ENCODE results near the gene ACTR1B.
"Not testable (repeated sequence)": the region's sequence is repeated elsewhere in the genome, so short reads cannot be mapped to it uniquely, and the experiment has no call there.

The ACTR1B gene

GRCh38 chr2:97646977-97647376 lies 16.9 kb downstream of the ACTR1B start:
- no peaks in the 10 kb centered on the region for H3K9me3 Mint-ChIP-seq
- TF ChIP-seq CTCF (IDR thresholded peaks at IDR 0.05; ENCODE audit: unreplicated experiment in 3 of 3): no peak
- H3K36me3 Mint-ChIP-seq (ENCODE audit: low read depth): peaks cover 39% of the 10 kb centered on the region
- H3K27me3 Mint-ChIP-seq (ENCODE audit: low read depth): no peaks in the 10 kb centered on the region
- H3K27ac Mint-ChIP-seq: peak overlapping the region; percentile 13 to 50 (median 46)
- peaks cover 13% of the 10 kb centered on the region for H3K4me1 Mint-ChIP-seq
- peak overlapping the region; percentile 90 to 96 (median 94) for H3K4me3 Mint-ChIP-seq

GRCh38 chr2:97645695-97646629 lies 17.9 kb downstream of the ACTR1B start, which contains the start of gene COX5B:
TSS of gene COX5B (plus strand) at chr2:97646062. CDS start at chr2:97646087, 25 bp downstream.
- Mint-ChIP-seq H3K4me1 (peaks cover 13% of the 10 kb centered on the region), H3K27ac (peak within 1 kb of the TSS; percentile 96 to 99 (median 98)), H3K36me3 (ENCODE audit: low read depth) (peaks cover 35% of the 10 kb centered on the region), H3K9me3 (no peaks in the 10 kb centered on the region), H3K4me3 (peak within 1 kb of the TSS; percentile 90 to 96 (median 94)), H3K27me3 (ENCODE audit: low read depth) (no peaks in the 10 kb centered on the region)
- TF ChIP-seq CTCF (IDR thresholded peaks at IDR 0.05; ENCODE audit: unreplicated experiment in 3 of 3): no peak

GRCh38 chr2:97645112-97645694 lies 18.6 kb downstream of the ACTR1B start:
- Mint-ChIP-seq H3K4me1 (peaks cover 13% of the 10 kb centered on the region), H3K27ac (peak overlapping the region; percentile 96 to 99 (median 98)), H3K9me3 (no peaks in the 10 kb centered on the region), H3K4me3 (peak overlapping the region; percentile 90 to 96 (median 94)), H3K36me3 (ENCODE audit: low read depth) (peaks cover 30% of the 10 kb centered on the region), H3K27me3 (ENCODE audit: low read depth) (no peaks in the 10 kb centered on the region)
- TF ChIP-seq CTCF (IDR thresholded peaks at IDR 0.05; ENCODE audit: unreplicated experiment in 3 of 3): no peak

GRCh38 chr2:97644023-97644717 lies 19.7 kb downstream of the ACTR1B start:
- no peaks in the 10 kb centered on the region for H3K9me3 Mint-ChIP-seq
- peaks cover 22% of the 10 kb centered on the region for H3K36me3 Mint-ChIP-seq (ENCODE audit: low read depth)
- H3K4me3 Mint-ChIP-seq: peak overlapping the region; percentile 55 to 64 (median 60)
- peaks cover 13% of the 10 kb centered on the region for H3K4me1 Mint-ChIP-seq
- TF ChIP-seq CTCF (IDR thresholded peaks at IDR 0.05; ENCODE audit: unreplicated experiment in 3 of 3): no peak
- no peaks in the 10 kb centered on the region for H3K27me3 Mint-ChIP-seq (ENCODE audit: low read depth)
- H3K27ac Mint-ChIP-seq: peak overlapping the region; percentile 33 to 60 (median 51)

GRCh38 chr2:97626049-97626430 lies 37.8 kb downstream of the ACTR1B start:
- H3K9me3 Mint-ChIP-seq; H3K27me3 Mint-ChIP-seq (ENCODE audit: low read depth); H3K27ac Mint-ChIP-seq; H3K4me3 Mint-ChIP-seq; H3K36me3 Mint-ChIP-seq (ENCODE audit: low read depth); H3K4me1 Mint-ChIP-seq: not testable (repeated sequence)

- H3K27ac Mint-ChIP-seq; H3K4me3 Mint-ChIP-seq; H3K9me3 Mint-ChIP-seq; H3K4me1 Mint-ChIP-seq; H3K27me3 Mint-ChIP-seq (ENCODE audit: low read depth); H3K36me3 Mint-ChIP-seq (ENCODE audit: low read depth): not testable (repeated sequence)
Measured at GRCh38 chr2:97625354-97626048, 38.3 kb downstream of the ACTR1B start.

GRCh38 chr2:97622976-97623375 lies 40.9 kb downstream of the ACTR1B start:
- H3K9me3 Mint-ChIP-seq; H3K36me3 Mint-ChIP-seq (ENCODE audit: low read depth); H3K4me3 Mint-ChIP-seq; H3K4me1 Mint-ChIP-seq; H3K27me3 Mint-ChIP-seq (ENCODE audit: low read depth): not testable (repeated sequence)
- peak overlapping the region in 2 of 3 experiments; percentile 60 to 61 for H3K27ac Mint-ChIP-seq

- H3K4me1 Mint-ChIP-seq; H3K9me3 Mint-ChIP-seq; H3K27me3 Mint-ChIP-seq (ENCODE audit: low read depth); H3K36me3 Mint-ChIP-seq (ENCODE audit: low read depth); H3K4me3 Mint-ChIP-seq: not testable (repeated sequence)
- H3K27ac Mint-ChIP-seq: peak overlapping the region in 1 of 3 experiments; percentile 3
Measured at GRCh38 chr2:97620492-97620891, 43.4 kb downstream of the ACTR1B start.

GRCh38 chr2:97618939-97619827 lies 44.7 kb downstream of the ACTR1B start:
- H3K4me1 Mint-ChIP-seq; H3K27me3 Mint-ChIP-seq (ENCODE audit: low read depth); H3K36me3 Mint-ChIP-seq (ENCODE audit: low read depth); H3K4me3 Mint-ChIP-seq; H3K27ac Mint-ChIP-seq; H3K9me3 Mint-ChIP-seq: not testable (repeated sequence)
